ENCODE measurements around the gene ZBTB16.

The ZBTB16 gene

DNA sequence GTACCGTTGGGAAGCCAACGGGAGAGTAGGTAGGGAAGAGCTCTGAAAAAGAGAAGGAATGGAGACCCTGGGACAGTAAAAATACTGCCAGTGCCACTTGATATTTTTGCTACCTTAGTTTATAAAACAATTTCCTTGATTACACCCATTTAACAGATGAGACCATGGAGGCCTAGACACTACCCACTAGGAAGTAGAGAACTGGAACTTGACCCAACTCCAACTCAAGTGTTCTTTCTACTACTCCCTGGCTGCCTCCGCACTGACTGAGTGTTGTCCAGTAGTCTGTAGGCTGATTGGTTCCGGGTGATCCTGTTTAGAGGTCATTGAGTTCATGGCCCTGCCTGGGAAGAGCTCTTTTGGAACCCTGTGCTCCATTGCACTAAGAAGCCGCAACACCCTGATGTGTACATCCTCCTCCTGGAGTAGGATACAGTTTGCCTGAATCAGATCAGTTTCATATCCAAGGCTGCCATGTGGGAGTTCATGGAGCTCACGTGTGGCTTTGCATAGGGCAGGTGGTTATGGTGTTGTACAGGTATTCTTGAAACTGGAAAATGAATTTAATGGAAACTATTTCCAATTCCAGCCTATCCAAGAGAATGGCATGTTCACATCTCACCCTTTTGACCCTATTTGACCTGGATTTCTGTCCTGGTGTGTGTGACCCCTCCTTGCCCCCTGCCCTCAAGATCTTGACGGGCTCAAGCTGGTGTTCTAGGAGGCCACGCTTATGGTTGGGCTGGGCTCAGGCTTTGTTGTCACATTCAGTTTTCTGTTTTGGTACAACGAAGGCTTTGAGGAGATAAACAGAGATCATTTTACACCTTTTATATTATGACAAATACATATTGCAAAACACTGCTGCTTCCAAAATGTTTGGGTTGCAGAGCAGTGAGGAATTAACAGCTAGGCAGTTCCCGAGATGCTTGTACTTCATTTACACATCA is 134.5 kb downstream of the ZBTB16 start:
- FAIRE-seq: no peak

DNA sequence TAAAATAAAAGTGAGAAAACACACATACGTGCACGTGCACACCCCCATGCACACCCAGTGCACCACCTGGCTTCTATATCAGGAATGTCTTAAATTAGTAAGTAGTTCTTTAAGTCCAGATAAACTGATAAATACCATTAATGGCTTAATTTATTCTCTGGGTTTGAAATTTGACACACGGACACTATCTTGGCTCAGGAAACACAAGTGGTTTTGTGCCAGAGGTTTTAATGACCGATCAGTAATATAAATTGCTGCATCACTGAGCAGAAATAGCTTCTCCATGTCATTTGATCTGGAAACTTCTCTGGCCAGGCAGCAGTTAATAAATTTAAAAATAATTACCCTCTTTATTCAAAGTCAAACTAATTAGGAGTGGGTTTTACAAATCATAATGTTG is 135.2 kb downstream of the ZBTB16 start:
- no peak for FAIRE-seq

DNA sequence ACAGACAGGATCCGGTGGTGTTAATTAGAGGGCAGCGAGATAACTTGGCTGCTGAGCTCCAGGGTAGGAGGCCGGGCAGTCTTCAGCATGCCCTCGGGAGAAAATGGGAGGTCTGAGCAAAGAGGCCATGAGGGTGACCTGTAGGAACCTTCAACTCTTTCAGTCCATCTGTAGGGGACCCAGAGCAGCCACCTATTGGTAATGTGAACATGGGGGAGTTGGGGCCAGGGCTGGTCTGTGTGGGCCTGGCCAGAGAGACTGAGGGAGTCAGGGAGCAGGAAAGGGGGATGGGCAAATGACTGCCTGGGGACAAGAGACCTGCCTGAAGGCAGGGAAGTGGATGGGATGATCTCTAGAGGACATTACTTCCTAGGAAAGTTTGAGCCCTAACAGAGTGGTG is 135.6 kb downstream of the ZBTB16 start:
- FAIRE-seq: no peak

DNA sequence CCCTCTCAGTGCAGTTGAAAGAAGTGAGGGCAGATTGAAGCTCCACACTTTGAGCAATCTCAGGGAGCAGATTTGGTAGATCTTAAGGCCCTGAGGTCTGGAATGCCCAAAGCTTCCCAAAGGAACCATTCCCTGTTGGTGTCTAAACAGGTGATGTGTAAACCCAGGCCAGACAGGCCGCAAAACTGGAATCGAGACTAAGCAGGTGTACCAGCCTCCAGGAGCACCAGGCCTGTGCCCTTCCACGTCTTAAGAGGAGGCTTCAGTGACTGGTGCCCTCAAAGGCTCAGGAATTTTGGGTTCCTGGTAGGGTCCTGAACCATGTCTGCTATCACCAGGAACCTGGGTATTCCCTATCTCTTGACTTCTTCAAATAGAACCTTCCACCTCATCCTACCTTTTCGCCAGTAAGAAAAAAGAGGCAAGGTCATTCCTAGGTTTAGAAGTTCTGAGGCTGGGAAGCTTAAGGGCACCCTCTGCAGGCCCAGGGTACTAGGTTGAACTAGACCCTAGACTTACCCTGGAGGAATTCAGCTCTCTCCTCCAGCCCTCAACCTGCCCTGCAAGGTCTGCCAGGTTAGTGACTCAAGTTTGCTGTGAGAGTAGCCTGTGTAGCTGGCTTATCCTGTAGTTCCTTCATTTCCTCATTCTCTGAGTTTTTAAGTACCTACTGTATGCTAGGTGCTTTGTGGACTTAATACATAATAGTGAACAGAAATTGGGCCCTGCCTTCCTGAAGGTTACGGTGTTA is 136.6 kb downstream of the ZBTB16 start:
- no peak for FAIRE-seq

DNA sequence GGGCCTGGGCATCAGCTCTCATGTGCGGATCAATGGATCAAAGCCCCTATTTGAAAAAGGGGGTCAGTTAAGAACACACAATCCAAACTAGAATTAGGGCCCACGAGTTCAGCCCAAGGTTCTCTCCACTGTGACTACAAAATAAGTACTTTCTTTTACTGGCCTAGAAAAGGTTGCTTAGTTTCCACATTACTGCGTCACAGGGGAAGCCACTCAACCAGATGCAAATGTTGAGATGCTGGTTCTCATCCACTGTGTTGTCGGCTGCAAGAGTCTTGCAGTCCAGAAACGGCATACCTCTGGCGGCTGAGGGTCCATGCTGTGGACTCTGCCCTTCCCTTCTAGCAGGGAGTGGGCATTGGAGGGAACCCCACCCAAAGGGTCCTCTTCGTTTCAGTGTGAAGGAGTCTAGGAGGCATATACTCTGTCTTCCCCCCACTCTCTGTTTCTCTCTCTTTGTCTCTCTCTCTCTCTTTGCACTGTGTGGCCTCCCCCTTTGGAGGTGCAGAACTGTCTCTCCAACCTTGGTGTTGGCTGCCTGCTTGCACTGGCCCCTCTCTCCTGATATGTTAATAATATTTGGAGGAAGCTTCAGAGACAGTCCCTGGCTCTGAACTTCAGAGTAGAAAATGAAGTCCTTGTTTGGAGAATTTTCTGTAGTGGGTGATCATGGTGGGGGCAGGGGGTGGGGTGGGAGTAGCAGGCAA is 137.6 kb downstream of the ZBTB16 start:
- FAIRE-seq: no peak

DNA sequence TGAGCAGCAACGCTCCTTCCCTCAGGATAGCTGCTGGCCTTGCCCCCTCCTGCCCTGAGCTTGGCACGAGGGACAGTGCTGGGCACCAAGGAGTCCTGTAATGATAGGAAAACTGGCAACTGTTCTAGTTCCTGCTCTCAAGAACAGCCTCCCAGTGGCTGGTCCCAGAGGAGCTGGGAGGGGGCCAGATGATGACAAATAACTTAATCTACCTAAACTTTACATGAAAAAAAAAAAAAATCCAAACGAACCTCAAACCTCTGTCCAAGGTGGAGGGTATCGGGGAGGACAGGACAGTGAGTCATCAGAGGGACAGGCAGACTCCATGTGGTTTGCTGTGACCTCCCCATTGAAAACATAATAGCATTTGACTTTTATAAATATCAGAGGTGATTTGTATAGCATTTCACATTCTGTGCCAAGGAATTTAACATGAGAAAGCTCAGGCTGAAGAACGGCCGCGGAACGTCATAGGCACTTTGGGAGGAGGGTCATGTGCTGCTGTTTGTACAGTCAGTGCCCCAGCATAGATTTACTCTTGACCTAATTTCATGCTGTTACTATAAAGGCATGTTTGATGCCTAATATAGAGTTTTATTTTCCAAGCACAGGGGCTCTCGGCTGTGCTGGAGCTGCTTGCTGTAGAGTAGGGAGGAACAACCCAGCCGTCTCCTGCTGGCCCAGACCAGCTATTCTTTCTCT is 138.4 kb downstream of the ZBTB16 start:
- no peak for FAIRE-seq

DNA sequence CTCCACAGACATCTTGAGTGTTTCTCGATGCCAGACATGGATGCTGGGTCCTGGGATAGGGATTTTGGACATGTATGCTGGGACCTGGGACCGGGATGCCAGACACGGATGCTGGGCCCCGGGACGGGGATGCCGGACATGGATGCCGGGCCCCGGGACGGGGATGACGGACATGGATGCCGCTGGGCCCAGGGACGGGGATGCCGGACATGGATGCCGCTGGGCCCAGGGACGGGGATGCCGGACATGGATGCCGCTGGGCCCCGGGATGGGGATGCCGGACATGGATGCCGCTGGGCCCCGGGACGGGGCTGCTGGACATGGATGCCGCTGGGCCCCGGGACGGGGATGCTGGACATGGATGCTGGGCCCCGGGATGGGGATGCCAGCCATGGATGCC is 139.5 kb downstream of the ZBTB16 start:
- no peak for FAIRE-seq

DNA sequence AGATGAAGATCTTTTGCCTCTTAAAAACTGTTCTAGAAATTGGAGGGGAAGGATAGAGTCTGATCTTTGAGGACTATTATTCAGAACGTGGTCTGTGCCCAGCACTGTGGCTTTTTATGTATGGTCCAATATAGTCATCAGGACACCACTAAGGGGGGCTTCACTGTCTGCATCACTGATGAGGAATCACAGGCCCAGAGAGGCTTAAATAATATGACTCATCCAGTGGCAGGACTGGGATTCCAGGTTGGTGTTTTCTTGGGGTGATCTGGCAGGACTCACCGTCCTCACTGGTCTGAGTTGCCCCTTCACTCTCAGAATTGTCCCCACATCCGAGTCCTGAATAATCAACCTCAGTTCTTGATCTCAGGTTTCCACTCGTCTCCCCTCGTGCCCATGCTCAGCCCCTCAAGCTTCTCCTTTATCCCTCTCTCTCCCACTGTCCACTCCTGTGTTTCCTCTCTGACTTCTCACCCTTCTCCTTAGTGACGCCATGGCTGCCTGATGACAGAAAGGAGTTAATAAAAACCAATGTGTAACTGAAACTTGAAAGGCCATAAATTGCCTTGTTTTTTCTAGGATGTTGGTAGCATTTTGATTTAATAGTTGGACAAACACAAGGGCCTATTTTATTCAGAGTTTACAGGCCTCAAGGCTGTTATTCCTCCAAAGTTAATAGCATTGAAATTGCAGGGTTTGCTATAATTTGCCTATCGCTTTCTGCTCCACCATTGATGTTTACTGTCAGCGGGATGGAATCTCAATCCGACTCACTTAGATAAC is 141.0 kb downstream of the ZBTB16 start:
- no peak for FAIRE-seq

DNA sequence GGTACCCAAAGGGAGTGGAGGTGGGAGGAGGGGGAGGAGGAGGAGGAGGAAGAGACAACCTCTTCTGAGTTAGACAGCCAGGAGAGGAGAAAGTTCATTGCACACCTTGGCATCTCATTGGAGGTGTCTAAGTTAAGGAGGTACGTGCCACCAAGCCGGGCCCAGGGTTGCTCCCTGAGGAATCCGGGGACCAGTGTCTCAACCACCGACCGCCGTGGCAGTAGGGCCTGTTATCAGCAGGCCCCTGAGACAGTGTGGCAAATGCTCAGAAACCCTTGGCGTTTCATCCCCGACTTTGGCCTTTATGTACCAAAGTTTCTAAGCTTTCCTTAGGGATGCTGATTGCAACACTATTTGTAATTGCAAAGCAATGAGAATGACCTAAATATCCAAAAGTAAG is 141.7 kb downstream of the ZBTB16 start:
- FAIRE-seq: no peak

DNA sequence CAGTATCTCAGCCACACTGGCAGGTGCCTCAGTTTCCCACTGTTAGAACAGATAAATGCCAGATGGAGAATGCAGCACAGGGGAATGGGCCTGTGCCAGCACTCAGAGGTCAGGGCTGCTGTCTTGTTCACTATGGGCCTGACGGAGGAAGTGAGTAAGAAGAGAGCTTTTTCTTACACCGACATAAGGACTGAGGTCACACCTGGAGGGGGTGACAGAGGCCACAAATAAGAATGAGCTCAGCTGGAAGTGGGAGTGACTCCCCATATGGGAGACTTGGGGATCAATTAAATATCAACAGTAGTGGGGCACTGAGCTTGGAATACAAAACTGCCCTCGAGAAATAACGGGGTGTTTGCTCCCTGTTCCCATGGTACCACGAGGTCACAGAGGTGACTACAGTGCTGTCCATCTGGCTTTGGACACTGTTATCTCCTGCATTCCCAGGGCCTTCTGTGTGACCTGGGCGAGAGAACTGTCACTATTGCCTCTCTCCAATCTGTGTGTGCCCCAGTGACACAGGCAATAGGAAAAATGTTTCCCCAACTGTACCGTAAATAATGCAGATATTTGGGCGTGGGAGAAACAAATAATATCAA is 142.6 kb downstream of the ZBTB16 start:
- no peak for FAIRE-seq

DNA sequence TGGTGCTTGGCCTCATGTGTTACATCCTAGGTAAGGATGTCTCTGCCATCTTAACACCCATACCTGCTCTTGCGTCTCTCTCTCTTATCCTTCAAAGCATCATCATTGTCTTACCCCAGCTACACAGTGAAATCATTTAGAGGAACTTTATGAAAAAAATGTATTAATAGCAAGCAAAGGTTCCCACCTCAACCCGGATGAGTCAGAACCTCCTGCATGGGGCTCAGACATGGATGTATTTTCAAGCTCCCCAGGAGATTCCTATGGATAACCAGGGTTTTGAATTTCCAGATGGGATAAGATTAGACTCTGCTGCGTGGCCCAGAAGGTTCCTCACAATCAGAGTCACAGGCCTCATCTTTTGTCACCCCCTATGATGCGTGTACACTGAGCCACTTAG is 147.6 kb downstream of the ZBTB16 start:
- FAIRE-seq: no peak

DNA sequence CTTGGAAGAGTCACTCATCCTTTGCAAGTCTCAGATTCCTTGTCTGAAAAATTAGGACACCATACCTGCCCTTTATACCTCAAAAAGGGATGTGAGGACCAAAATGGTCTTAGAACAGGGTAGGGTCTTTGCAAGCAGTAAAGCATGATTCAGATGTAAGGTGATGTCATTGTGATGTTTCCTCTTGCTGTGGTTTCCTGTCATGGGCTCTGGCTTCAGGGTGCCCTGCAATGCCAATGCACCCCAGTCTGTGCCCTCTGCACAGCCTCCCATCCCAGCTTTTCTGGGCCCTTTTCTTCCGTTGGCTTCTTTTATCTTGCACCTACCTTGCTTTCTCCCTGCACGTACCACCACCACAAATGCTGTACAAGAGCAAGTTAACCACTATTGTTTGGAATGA is 148.9 kb downstream of the ZBTB16 start:
- no peak for FAIRE-seq

DNA sequence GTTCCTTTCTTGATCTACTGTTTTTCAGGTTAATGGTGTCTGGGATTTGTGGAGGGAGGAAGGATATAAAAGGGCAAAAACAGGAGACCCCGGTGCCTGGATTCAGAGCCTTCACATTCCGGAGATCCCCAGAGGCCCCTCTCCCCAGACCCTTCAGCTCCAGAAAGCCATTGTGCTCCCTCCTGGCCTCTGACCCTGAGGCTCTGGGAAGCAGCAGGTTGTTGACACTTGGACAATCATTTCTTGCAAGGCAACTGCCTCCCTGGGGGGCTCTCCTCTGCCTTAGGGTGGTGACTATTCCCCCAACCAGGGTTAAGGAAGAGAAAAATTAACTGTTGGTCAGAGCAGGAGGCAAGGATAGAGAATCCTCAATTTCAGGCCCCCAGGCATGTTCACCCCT is 149.8 kb downstream of the ZBTB16 start:
- no peak for FAIRE-seq

DNA sequence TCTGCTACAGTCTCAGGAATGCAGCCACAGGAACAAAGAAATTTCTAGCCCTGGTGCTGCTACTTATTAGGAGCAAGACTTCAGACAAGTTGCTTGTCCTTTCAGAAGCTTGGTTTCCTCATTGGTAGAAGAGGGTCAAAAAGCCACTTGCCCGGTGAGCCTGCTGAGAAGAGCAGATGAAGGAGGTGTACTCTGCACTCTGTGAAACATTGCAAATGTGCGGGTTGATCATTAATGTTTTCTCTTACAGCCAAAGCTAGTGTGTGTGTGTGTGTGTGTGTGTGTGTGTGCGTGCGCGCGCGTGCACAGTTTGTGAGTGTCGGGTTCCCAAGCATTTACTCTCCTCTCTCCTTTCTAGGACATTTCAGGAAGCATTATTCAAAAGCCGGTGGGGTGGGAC is 150.4 kb downstream of the ZBTB16 start:
- FAIRE-seq: no peak

DNA sequence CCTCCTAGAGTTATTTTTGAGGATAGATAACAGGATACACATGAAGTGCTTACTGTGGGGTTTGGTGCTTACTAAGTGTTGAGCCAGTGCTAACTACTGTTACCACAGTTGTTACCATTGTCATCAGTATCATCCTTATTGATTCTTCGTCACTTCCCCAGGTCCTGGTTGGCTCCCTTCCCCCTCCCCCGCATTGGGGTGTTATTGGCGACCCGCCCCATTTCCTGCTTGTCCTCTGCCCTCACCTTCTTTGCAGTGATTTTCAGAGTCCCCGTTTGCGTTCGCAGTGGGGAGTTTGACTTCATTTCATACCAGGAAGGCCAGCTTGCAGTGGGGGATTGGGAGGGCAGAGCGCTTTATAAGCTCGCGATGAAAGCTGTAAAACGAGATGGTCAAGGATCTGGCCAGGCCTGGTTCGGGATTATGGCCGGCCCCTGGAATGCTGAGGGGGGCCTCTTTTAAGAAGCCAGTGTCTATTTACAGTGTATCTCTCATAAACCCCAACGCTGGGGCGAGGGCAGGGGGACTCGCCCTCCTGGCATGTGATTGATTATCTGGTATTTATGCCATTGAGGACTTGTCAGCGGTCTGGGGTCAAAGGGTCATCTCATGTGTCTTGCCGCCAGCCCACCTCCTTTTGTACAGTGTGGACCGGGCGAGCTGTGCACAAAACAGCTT is 152.1 kb downstream of the ZBTB16 start:
- no peak for FAIRE-seq

DNA sequence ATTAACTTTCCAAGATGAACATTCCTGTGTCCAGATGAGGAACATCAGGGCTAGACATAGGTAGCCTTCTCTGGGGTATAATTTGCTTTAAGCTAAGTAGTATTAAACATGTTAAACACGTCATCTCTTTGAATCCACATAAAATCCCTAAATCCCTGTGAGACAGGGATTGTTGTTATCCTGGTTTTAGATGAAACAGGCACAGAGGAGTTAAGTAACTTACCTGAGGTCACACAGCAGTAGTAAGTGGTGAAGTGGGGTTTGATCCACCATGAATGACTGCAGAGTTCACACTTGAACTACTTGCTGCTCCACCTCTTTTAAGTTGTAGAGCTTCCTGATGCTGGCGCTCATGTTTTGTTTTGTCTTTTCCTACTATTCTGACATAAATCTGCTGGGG is 154.1 kb downstream of the ZBTB16 start:
- FAIRE-seq: no peak

DNA sequence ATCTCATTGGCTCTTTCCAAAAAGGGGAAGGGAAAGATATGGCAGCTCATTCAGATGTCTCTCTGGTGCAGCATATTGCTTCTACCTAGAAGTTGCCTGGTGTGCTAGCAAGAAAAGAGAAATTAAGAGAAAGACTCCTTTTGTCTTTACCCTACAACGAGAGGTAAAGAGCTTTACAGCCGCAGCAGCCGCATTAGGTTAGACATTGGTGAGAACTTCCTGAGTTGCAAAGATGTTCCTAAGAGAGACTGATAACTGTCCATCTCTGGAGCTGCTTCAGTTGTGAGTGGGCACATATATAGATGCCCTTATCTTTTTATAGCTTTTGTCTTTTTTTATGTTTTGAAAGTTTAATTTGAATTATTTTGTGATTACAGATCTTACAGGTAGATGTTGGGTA is 155.9 kb downstream of the ZBTB16 start:
- FAIRE-seq: no peak

DNA sequence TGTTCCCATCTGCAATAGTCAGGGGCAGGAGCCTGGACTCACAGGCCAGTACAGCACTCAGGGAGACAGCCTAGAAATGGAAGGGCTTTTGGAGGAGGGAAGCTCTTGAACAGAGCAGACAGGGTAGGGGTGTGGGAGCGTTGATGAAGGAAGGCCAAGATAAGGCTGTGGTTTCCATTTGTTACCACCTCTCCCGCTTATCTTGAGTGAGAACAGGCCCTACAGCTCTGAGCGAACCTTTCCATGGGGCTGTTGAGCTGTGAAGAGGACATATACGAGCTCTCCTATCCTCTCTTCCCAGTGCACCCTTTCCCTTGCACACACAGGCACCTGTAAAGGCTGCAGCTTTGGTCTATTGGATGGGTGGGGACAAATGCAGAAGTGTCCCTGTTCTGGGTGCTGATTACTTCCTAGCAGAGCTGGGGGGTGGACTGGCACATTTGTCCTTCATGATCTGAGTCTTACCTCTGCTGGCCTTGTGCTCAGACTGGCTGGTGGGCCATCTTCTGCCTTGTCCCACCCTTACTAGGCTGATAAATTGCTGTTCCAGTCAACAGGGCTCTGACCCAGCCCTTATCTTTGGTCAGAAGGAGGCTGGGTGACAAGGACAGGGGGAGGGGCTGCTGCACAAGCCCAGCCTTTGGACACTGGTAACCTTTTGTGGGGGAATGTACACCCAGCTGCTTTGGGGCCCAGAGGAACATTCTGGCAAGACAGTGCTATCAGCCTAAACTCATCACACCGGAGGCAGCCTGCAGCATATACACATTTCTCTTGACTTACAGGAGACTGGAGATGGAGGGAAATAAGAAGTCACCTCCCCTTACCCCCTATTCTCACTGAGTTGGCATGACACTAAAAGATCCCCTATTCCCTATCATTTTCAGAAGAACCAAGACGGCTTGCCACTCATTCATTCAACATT is 156.6 kb downstream of the ZBTB16 start:
- FAIRE-seq: no peak

DNA sequence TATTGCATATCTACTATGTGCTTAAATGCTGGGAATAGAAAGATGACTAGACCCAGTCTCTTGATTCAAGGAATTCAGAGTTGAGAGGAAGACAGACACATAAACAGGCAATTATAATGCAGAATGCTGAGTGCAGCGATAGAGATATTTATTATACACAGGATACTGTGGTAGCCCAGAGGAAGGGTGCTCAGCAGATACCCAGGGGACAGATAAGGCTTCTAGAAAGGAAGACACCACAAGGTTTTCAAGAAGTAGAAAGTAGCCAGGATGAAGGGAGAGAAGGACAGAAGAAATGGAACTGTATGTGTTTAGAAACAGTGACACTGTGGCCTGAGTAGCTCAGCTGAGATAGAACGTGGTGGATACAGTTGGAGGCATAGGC is 157.3 kb downstream of the ZBTB16 start:
- FAIRE-seq: no peak

DNA sequence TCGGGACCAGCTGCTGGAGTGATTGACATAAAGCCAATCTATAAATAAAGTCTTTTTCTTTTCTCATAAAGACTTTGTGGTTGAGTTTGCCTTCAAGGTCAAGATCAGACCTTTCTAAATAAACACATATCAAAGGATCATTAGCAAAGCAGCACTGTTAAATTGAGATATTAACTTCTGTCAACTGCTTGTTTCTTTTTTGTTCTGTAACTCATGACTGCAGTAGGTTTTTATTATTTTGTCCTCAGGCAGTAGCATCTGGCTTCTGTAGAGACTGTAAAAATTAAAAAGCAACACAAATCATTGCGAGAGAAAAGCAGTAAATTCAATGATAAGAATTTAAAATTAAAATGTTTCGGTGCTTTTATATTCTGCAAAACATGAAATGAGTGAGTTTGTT is 159.0 kb downstream of the ZBTB16 start:
- FAIRE-seq: no peak
